ENCODE data around the gene ABCB6.
A peak's percentile ranks its signal among the peaks of the same experiment; 100 is the strongest.
"Not testable (repeated sequence)": the region's sequence is repeated elsewhere in the genome, so short reads cannot be mapped to it uniquely, and the experiment has no call there.

Gene ABCB6
- total RNA-seq: 0.77 to 3.0 (median 2.7) reads per million in 3 experiments

GRCh38 chr2:219218732-219219701 lies at the start of gene ABCB6:
TSS of gene ABCB6 (minus strand) at chr2:219218958. CDS start at chr2:219218673, 285 bp downstream.
- peak; percentile 82 for DNase-seq

- DNase-seq: no peak
These were observed 49.5 kb upstream of the ABCB6 start for GRCh38 chr2:219268294-219268693.

GRCh38 chr2:219266886-219267285 lies 48.1 kb upstream of the ABCB6 start:
- no peak for DNase-seq

GRCh38 chr2:219266232-219266631 lies 47.5 kb upstream of the ABCB6 start:
- DNase-seq: no peak

- no peak for DNase-seq
These were observed 42.5 kb upstream of the ABCB6 start for GRCh38 chr2:219261024-219261855.

GRCh38 chr2:219258942-219259341 lies 40.2 kb upstream of the ABCB6 start:
- DNase-seq: not testable (repeated sequence)

- DNase-seq: peak; percentile 68
These were observed 35.9 kb upstream of the ABCB6 start for GRCh38 chr2:219254590-219255201.

- DNase-seq: peak; percentile 87
These were observed 35.2 kb upstream of the ABCB6 start, which contains the start of gene TUBA4A for GRCh38 chr2:219253753-219254589. TSS of gene TUBA4A (minus strand) at chr2:219253918. CDS start at chr2:219253858, 60 bp downstream.

GRCh38 chr2:219252900-219253752 lies 34.4 kb upstream of the ABCB6 start, which contains the start of gene TUBA4B:
TSS of gene TUBA4B (plus strand) at chr2:219253243. CDS start at chr2:219253408, 165 bp downstream.
- peak; percentile 50 for DNase-seq

- no peak for DNase-seq
These were observed 33.8 kb upstream of the ABCB6 start for GRCh38 chr2:219252570-219252899.

GRCh38 chr2:219252084-219252483 lies 33.3 kb upstream of the ABCB6 start:
- DNase-seq: peak; percentile 18

- no peak for DNase-seq
These were observed 32.9 kb upstream of the ABCB6 start for GRCh38 chr2:219251656-219252055.

- DNase-seq: no peak
These were observed 31.5 kb upstream of the ABCB6 start for GRCh38 chr2:219250049-219250781.

- peak; percentile 57 for DNase-seq
These were observed 30.6 kb upstream of the ABCB6 start for GRCh38 chr2:219249203-219249980.

- DNase-seq: no peak
These were observed 30.1 kb upstream of the ABCB6 start for GRCh38 chr2:219248845-219249202.

- peak; percentile 85 for DNase-seq
These were observed 29.2 kb upstream of the ABCB6 start for GRCh38 chr2:219247678-219248642.

- DNase-seq: no peak
These were observed 27.8 kb upstream of the ABCB6 start for GRCh38 chr2:219246559-219246958.

GRCh38 chr2:219245899-219246230 lies 27.1 kb upstream of the ABCB6 start:
- no peak for DNase-seq
